Measurements from ENCODE around the gene OTOS. TPM values are rescaled to one million over a fixed set of nuclear protein-coding genes. Genes with fewer than 3 reads are reported as not detected.

The OTOS gene
- total RNA-seq, 1 donor from 2014 or later = not detected

DNA sequence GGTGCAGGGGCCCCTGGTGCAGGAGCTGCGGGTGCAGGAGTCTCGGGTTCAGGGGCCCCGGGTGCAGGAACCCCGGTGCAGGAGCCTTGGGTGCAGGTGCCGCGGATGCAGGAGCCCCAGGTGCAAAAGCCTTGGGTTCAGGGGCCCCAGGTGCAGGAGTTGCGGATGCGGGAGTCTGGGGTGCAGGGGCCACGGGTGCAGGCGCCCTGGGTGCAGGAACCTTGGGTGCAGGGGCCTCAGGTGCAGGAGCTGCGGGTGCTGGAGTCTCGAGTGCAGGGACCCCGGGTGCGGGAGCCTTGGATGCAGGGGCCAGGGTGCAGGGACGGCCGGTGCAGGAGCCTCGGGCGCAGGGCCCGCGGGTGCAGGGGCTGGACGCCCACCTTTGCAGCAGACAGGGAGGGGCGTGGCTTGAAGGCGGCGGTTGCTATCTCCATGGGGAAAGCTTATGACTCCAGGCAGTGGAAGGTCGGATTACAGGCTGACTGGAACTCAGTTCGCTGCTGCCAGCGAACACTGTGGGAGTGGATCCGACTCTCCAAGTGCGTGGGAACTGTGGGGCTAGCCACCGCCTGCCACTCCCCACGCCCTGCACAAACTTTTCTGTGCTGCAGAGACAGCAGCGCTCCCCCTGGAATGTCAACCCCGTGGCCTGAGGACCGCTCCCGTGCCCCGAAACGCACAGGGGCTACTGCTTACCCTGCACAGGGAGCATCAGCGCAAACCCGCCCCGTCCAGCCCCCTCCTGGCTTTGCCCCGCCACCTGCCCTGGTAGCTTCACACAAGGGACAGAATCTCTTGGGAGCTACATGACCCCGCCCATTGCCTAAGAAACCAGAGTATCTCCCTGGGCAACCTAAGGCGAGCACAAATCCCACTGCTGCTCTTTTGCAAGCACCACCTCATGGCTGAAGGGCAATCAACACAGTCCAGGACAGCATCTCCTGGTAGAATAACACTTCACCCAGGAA lies 44.6 kb downstream of the OTOS start:
- H3K27me3 ChIP-seq (ENCODE audit: control insufficient read depth, insufficient read depth, low read length) = peaks cover 21% of the 10 kb centered on the region
- no peak for DNase-seq (ENCODE audit: low read depth)
- no peak for TF ChIP-seq CTCF (IDR thresholded peaks at IDR 0.05; ENCODE audit: insufficient read depth, low read length, poor library complexity, severe bottlenecking)

GRCh38 chr2:240089306-240089705 lies 51.2 kb downstream of the OTOS start:
- no peak for TF ChIP-seq CTCF (IDR thresholded peaks at IDR 0.05; ENCODE audit: insufficient read depth, low read length, poor library complexity, severe bottlenecking)
- no peaks in the 10 kb centered on the region for H3K36me3 ChIP-seq (ENCODE audit: control insufficient read depth, insufficient read depth, low read length)
- no peak for DNase-seq (ENCODE audit: low read depth)

More for the DNA sequence above, 44.6 kb downstream of the OTOS start:
- H3K36me3 ChIP-seq (ENCODE audit: control insufficient read depth, insufficient read depth, low read length) = no peaks in the 10 kb centered on the region
- H3K4me3 ChIP-seq (ENCODE audit: low read depth, low read length) = no peak overlapping the region

More at GRCh38 chr2:240089306-240089705, 51.2 kb downstream of the OTOS start:
- H3K4me3 ChIP-seq (ENCODE audit: low read depth, low read length) = no peak overlapping the region
- no peaks in the 10 kb centered on the region for H3K27me3 ChIP-seq (ENCODE audit: control insufficient read depth, insufficient read depth, low read length)

Other genes with a start within 250 kb of the OTOS start
- gene NDUFA10, start 115.3 kb downstream of the OTOS start, total RNA-seq = 123 and 172 TPM in 2 replicates
- gene OR6B2, start 110.2 kb downstream of the OTOS start, total RNA-seq = not detected in 2 replicates
- gene OR6B3, start 87.1 kb downstream of the OTOS start, total RNA-seq = not detected in 2 replicates
- 164 and 186 TPM in 2 replicates for gene COPS9, start 4.4 kb downstream of the OTOS start, total RNA-seq